ENCODE measurements around the gene RALGPS2. TPM values are rescaled to one million over a fixed set of nuclear protein-coding genes. Genes with fewer than 3 reads are reported as not detected.

RALGPS2 gene
- total RNA-seq, 1 experiment from 2014 or later = 238 TPM

DNA sequence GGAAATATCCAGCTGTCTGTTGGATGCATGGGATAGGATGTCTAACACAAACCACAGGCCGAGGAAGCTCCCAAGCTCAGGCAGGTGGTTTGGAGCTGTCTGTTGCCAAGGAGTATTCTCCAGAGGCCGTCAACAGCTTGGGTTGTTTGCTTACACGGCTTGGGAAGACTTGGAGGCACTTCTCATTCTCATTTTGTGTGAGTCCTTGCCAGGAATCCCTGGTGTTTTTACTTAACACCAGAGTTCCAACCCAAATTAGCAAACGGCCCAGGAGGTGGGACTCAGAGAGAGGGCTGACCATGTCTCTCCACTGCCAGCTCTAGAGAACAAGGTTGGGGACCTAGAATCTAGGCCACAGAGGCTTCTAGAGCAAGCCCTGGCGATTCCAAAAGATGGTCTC lies 228.0 kb downstream of the RALGPS2 start:
- no peaks in the 10 kb centered on the region for H3K36me3 ChIP-seq (ENCODE audit: insufficient read depth, low read length)
- no peak overlapping the region for H3K27ac ChIP-seq (ENCODE audit: low read length)
- no peak for DNase-seq
- no peaks in the 10 kb centered on the region for H3K27me3 ChIP-seq (ENCODE audit: low read length)
- no peaks in the 10 kb centered on the region for H3K79me2 ChIP-seq (ENCODE audit: low read length)
- no peak overlapping the region for H2AFZ ChIP-seq (ENCODE audit: low read length)
- H3K4me3 ChIP-seq (ENCODE audit: low read length) = no peak overlapping the region
- H4K20me1 ChIP-seq (ENCODE audit: insufficient read depth, low read depth, low read length) = no peaks in the 10 kb centered on the region
- H3K9me2 ChIP-seq (replicated peaks; ENCODE audit: insufficient read depth, low read length) = no peaks in the 10 kb centered on the region
- no peak overlapping the region for H3K9ac ChIP-seq (ENCODE audit: low read length)
- H3K4me1 ChIP-seq (ENCODE audit: low read length) = no peaks in the 10 kb centered on the region
- no peak overlapping the region for H3K4me2 ChIP-seq (ENCODE audit: low read depth, low read length, poor library complexity, severe bottlenecking)
- H3K9me3 ChIP-seq (ENCODE audit: low read length) = no peaks in the 10 kb centered on the region

DNA sequence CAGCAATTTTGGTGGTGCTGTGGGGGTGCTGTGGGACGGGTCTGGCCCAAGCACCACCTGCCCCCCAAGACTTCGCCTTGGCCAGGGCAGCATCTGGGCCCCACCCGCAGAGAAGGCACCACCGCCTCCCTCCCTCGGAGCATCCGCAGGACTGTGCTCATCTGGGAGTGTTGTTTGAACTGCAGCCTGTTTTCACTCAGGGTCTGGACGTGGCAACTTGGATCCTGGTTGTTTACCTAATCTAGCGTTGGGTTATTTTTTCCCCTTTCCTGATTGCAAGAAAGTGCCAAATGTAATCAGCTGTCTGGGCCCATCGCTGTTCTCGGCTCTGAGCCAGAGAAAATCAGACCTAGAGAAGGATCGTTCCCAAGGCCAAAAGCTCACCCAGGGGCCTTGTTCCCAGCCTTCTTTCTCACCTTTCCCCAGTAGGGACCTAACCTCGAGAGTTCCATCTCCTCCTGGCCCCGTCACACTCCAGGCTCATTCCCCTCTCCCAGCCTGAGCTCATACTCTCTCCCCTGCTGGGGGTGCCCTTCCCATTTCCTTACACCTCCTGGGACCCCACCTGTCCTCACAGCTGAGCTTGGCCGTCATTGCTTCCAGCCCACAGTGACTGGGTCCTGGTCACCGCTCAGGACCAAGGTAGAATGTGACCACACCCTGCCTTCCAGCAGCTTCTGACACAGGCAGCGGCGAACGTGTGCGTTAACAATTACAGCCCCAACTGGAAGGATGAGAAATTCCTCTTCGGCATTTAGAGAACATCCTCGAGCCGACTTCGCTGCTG lies 228.7 kb downstream of the RALGPS2 start:
- H4K20me1 ChIP-seq (ENCODE audit: insufficient read depth, low read depth, low read length) = no peaks in the 10 kb centered on the region
- no peaks in the 10 kb centered on the region for H3K9me2 ChIP-seq (replicated peaks; ENCODE audit: insufficient read depth, low read length)
- no peaks in the 10 kb centered on the region for H3K27me3 ChIP-seq (ENCODE audit: low read length)
- H3K4me3 ChIP-seq (ENCODE audit: low read length) = no peak overlapping the region
- H3K4me2 ChIP-seq (ENCODE audit: low read depth, low read length, poor library complexity, severe bottlenecking) = no peak overlapping the region
- H3K27ac ChIP-seq (ENCODE audit: low read length) = no peak overlapping the region
- DNase-seq = no peak
- no peaks in the 10 kb centered on the region for H3K9me3 ChIP-seq (ENCODE audit: low read length)
- H3K36me3 ChIP-seq (ENCODE audit: insufficient read depth, low read length) = no peaks in the 10 kb centered on the region
- no peak overlapping the region for H2AFZ ChIP-seq (ENCODE audit: low read length)
- H3K79me2 ChIP-seq (ENCODE audit: low read length) = no peaks in the 10 kb centered on the region
- no peak overlapping the region for H3K9ac ChIP-seq (ENCODE audit: low read length)
- H3K4me1 ChIP-seq (ENCODE audit: low read length) = no peaks in the 10 kb centered on the region

DNA sequence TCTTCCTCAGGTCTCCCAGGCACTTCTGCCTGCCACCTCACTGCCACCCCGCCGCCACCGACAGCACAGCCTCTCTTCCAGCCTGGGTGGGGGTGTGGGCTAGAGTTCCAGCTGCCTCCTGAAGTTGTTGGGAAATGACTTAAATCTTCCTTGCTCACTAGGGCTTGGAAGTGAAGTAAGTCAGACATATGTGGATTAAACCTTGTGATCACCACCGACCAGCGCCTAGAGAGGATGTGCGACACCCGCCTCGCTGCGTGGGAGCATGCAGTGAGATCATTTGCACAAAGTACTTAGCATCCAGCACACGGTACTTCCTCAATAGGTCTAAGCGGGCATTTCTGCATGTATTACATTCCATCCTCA lies 229.3 kb downstream of the RALGPS2 start:
- no peak overlapping the region for H3K9ac ChIP-seq (ENCODE audit: low read length)
- H3K9me3 ChIP-seq (ENCODE audit: low read length) = no peaks in the 10 kb centered on the region
- no peaks in the 10 kb centered on the region for H3K27me3 ChIP-seq (ENCODE audit: low read length)
- H4K20me1 ChIP-seq (ENCODE audit: insufficient read depth, low read depth, low read length) = no peaks in the 10 kb centered on the region
- H3K36me3 ChIP-seq (ENCODE audit: insufficient read depth, low read length) = no peaks in the 10 kb centered on the region
- H3K79me2 ChIP-seq (ENCODE audit: low read length) = no peaks in the 10 kb centered on the region
- H3K9me2 ChIP-seq (replicated peaks; ENCODE audit: insufficient read depth, low read length) = no peaks in the 10 kb centered on the region
- no peak overlapping the region for H2AFZ ChIP-seq (ENCODE audit: low read length)
- H3K4me2 ChIP-seq (ENCODE audit: low read depth, low read length, poor library complexity, severe bottlenecking) = no peak overlapping the region
- no peak overlapping the region for H3K27ac ChIP-seq (ENCODE audit: low read length)
- H3K4me3 ChIP-seq (ENCODE audit: low read length) = no peak overlapping the region
- H3K4me1 ChIP-seq (ENCODE audit: low read length) = no peaks in the 10 kb centered on the region
- no peak for DNase-seq

DNA sequence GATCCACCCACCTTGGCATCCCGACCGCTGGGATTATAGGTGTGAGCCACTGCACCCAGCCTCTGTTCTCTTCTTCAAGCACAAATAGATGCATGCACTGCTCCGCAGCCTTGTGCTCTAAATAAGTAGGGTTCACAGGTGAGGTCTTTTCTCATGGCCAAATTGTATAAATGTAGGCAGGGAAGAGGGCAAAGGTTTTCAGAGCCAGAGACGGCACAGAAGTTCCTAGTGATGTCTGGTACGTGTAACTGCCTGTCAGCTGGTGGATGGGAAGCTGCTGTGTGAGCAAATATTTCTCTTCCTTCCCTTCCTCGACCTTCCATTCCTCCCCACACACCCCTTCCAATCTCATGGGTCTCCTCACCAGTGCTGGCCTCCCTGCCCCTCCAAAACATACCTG lies 229.9 kb downstream of the RALGPS2 start:
- H3K9ac ChIP-seq (ENCODE audit: low read length) = no peak overlapping the region
- no peak overlapping the region for H2AFZ ChIP-seq (ENCODE audit: low read length)
- no peaks in the 10 kb centered on the region for H3K4me1 ChIP-seq (ENCODE audit: low read length)
- H3K27ac ChIP-seq (ENCODE audit: low read length) = no peak overlapping the region
- no peaks in the 10 kb centered on the region for H3K9me2 ChIP-seq (replicated peaks; ENCODE audit: insufficient read depth, low read length)
- no peaks in the 10 kb centered on the region for H3K9me3 ChIP-seq (ENCODE audit: low read length)
- H3K4me3 ChIP-seq (ENCODE audit: low read length) = no peak overlapping the region
- no peak for DNase-seq
- H3K36me3 ChIP-seq (ENCODE audit: insufficient read depth, low read length) = no peaks in the 10 kb centered on the region
- no peaks in the 10 kb centered on the region for H4K20me1 ChIP-seq (ENCODE audit: insufficient read depth, low read depth, low read length)
- no peaks in the 10 kb centered on the region for H3K79me2 ChIP-seq (ENCODE audit: low read length)
- no peaks in the 10 kb centered on the region for H3K27me3 ChIP-seq (ENCODE audit: low read length)
- H3K4me2 ChIP-seq (ENCODE audit: low read depth, low read length, poor library complexity, severe bottlenecking) = no peak overlapping the region

DNA sequence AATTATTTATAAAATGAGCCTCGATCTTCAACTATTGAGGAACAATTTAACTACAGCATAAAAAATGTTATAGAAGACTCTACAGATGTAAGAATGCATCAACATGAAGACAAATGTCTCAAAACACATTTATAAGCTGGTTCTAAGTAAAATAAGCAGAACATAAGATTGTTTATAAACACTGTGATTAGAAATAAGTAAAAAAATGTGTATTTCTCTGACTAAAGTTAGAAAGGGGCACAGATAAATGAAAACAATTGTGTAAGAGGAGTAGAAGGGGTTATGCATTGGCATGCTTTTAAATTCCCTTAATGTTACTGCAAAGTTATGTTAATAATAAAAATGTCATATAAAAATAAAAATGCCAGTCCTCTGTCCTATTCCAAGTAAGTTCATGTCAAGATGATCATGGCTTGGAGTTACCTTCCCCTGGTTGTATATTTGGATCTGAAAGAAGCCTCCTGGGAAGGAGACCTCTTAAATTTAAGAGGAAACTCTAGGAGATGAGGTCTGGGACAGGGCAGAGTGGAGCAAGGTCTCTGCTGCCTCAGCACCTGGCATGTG lies 230.4 kb downstream of the RALGPS2 start:
- Histone ChIP-seq H3K9me3 (ENCODE audit: low read length) (no peaks in the 10 kb centered on the region), H3K4me2 (ENCODE audit: low read depth, low read length, poor library complexity, severe bottlenecking) (no peak overlapping the region), H3K9me2 (replicated peaks; ENCODE audit: insufficient read depth, low read length) (no peaks in the 10 kb centered on the region), H3K79me2 (ENCODE audit: low read length) (no peaks in the 10 kb centered on the region), H3K4me3 (ENCODE audit: low read length) (no peak overlapping the region), H3K27me3 (ENCODE audit: low read length) (no peaks in the 10 kb centered on the region), H3K36me3 (ENCODE audit: insufficient read depth, low read length) (no peaks in the 10 kb centered on the region), H3K9ac (ENCODE audit: low read length) (no peak overlapping the region), H2AFZ (ENCODE audit: low read length) (no peak overlapping the region), H3K4me1 (ENCODE audit: low read length) (no peaks in the 10 kb centered on the region), H4K20me1 (ENCODE audit: insufficient read depth, low read depth, low read length) (no peaks in the 10 kb centered on the region), H3K27ac (ENCODE audit: low read length) (no peak overlapping the region)
- no peak for DNase-seq

DNA sequence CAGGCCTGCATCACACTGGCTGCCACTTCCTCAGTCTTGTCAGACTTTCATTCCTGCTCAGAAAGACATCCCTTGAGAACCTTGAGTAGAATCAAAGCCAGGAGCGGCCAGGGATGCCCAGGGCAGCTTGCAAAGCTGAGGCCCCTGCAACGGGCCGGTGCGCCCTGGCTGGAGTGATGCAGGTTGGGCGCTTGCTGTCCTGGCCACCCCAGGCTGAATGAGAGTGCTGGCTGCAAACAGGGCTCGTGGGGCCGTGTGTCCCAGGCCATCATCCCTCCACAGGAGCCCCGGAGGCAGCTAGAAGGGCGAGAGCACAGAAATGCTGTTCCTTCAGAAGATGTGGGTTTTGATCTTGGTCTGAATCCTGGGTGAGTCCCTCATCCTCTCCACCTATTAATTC lies 233.4 kb downstream of the RALGPS2 start:
- Histone ChIP-seq H2AFZ (ENCODE audit: low read length) (no peak overlapping the region), H3K36me3 (ENCODE audit: insufficient read depth, low read length) (no peaks in the 10 kb centered on the region), H3K9ac (ENCODE audit: low read length) (no peak overlapping the region), H3K79me2 (ENCODE audit: low read length) (no peaks in the 10 kb centered on the region), H3K9me2 (replicated peaks; ENCODE audit: insufficient read depth, low read length) (no peaks in the 10 kb centered on the region), H4K20me1 (ENCODE audit: insufficient read depth, low read depth, low read length) (no peaks in the 10 kb centered on the region), H3K27ac (ENCODE audit: low read length) (no peak overlapping the region), H3K4me1 (ENCODE audit: low read length) (no peaks in the 10 kb centered on the region), H3K9me3 (ENCODE audit: low read length) (no peaks in the 10 kb centered on the region), H3K27me3 (ENCODE audit: low read length) (no peaks in the 10 kb centered on the region), H3K4me2 (ENCODE audit: low read depth, low read length, poor library complexity, severe bottlenecking) (no peak overlapping the region), H3K4me3 (ENCODE audit: low read length) (no peak overlapping the region)
- no peak for DNase-seq

DNA sequence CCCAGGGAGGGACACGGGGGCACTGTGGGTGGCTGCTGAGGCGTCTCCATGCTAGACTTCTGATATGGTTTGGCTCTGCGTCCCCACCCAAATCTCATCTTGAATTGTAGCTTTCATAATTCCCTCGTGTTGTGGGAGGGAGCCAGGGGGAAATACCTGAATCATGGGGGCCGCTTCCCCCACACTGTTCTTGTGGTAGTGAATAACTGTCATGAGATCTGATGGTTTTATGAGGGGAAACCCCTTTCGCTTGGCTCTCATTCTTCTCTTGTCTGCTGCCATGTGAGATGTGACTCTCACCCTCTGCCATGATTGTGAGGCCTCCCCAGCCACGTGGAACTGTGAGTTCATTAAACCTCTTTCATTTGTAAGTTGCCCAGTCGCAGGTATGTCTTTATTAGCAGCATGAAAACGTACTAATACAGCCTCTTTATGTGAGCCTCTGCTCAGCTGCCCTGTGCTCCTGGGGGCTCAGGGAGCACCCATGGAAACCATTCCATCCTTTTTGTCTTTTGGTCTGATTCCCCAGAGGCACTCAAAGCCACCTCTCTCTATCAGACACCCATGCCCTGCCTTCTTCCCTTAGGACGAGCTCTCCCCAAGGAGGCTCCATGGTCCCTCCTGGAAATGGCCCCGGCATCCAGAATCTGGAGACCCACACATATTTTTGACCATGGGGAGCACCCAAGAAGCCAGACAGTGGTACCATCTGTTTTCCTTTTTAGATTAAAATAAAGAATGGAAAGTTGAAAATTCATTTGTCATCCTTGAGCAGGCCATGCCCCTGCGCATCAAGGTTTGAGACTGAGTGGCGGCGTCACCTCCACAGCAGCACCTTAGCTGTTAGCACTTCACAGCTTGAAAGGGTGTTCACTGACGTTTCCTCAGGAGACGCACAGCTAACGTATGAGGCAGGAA lies 234.8 kb downstream of the RALGPS2 start:
- no peaks in the 10 kb centered on the region for H3K9me2 ChIP-seq (replicated peaks; ENCODE audit: insufficient read depth, low read length)
- H2AFZ ChIP-seq (ENCODE audit: low read length) = no peak overlapping the region
- peaks cover 6% of the 10 kb centered on the region for H3K9me3 ChIP-seq (ENCODE audit: low read length)
- H3K4me2 ChIP-seq (ENCODE audit: low read depth, low read length, poor library complexity, severe bottlenecking) = no peak overlapping the region
- no peaks in the 10 kb centered on the region for H3K4me1 ChIP-seq (ENCODE audit: low read length)
- no peaks in the 10 kb centered on the region for H4K20me1 ChIP-seq (ENCODE audit: insufficient read depth, low read depth, low read length)
- no peaks in the 10 kb centered on the region for H3K36me3 ChIP-seq (ENCODE audit: insufficient read depth, low read length)
- no peak overlapping the region for H3K9ac ChIP-seq (ENCODE audit: low read length)
- no peak overlapping the region for H3K27ac ChIP-seq (ENCODE audit: low read length)
- no peaks in the 10 kb centered on the region for H3K79me2 ChIP-seq (ENCODE audit: low read length)
- no peak for DNase-seq
- H3K4me3 ChIP-seq (ENCODE audit: low read length) = no peak overlapping the region
- H3K27me3 ChIP-seq (ENCODE audit: low read length) = no peaks in the 10 kb centered on the region
